GM19463 (cell line): Measurements from ENCODE around the gene DNPH1.

Source experiments
- ATAC-seq: cut with Tn5 transposase; IDR thresholded peaks from one replicate; pipeline ENCODE4 v1.9.1; 2021; ENCODE audit warnings: mild to moderate bottlenecking, moderate library complexity; ENCODE audit not compliant: unreplicated experiment

The DNPH1 gene

GRCh38 chr6:43219119-43219518 is 10.2 kb downstream of the DNPH1 start:
- ATAC-seq = no peak

GRCh38 chr6:43217351-43217750 is 11.9 kb downstream of the DNPH1 start:
- ATAC-seq = no peak

GRCh38 chr6:43216200-43216599 is 13.1 kb downstream of the DNPH1 start:
- no peak for ATAC-seq

DNA sequence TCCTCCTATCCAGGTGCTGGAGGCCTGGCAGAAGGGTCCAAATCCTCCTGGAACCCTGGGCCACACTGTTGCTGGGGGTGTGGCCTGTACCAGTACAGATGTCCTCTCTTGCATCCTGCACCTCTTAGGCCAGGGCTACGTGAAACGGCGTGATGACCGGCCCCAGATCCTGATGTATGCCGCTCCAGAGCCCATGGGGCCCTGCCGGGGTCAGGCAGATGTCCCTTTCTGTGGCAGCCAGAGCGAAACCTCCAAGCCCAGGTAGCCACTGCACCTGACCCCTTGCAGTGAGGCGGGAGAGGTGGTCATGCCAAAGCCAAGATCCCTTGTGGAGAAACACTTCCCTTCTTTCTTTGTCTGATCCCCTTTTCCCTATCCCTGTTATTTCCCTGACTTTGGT is 14.2 kb downstream of the DNPH1 start:
- ATAC-seq = no peak

- no peak for ATAC-seq
These were observed 15.8 kb downstream of the DNPH1 start for GRCh38 chr6:43213431-43213830.

DNA sequence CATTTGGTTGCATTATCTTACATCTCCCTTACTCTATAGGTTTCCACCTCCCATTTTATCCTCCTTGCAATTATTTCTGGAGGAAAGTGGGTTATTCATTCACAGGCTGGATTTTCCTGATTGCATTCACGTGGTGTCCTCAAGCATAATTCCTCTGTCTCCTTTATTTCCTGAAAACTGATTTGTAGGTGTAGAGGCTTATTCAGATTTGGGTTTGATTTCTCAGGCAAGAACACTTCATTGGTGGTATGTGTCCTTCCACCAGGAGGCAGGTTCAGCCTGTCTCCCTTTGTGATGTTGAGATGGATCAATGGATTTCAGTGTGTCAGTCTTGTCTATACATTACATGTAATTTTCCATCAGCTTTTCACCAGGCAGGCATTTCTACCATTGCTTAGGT is 17.3 kb downstream of the DNPH1 start:
- ATAC-seq = no peak

DNA sequence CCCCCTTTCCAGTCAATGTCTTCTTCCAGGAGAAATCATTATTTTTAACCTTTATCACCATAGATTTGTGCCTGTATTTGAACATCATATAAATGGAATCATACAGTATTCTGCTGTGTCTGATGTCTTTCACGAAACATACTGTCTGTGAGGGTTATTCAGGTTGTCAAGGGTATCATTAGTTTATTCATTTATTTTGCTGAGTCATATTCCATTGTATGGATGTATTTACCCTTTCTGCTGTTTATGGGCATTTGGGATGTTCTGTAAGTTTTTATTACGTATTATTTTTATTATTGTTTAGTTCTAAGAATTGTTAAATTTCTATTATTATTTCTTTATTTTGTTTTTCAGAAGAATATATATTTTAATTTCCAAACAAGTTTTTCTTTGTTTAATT is 22.0 kb downstream of the DNPH1 start:
- no peak for ATAC-seq

GRCh38 chr6:43205849-43206248 is 23.4 kb downstream of the DNPH1 start:
- ATAC-seq = no peak

GRCh38 chr6:43204271-43205105 is 24.8 kb downstream of the DNPH1 start:
- ATAC-seq = no peak

GRCh38 chr6:43203718-43204095 is 25.6 kb downstream of the DNPH1 start:
- no peak for ATAC-seq

GRCh38 chr6:43203029-43203717 is 26.1 kb downstream of the DNPH1 start:
- no peak for ATAC-seq

DNA sequence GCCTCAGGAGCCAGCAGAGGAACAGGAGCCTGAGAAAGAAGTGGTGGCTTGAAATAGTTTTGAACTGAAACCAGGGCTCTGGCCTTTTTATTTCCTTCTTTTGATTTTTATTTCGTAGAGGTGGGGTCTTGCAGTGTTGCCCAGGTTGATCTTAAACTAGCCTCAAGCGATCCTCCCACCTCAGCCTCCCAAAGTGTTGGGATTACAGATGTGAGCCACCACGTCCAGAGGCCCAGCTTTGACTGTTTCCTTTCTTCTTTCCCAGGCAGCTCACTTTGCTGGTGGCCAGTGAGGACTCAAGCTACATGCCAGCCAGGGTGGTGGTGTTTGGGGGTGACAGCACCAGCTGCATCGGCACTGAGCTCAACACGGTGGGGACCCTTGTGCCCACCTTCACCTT is 26.8 kb downstream of the DNPH1 start:
- ATAC-seq = no peak

GRCh38 chr6:43200541-43200940 is 28.7 kb downstream of the DNPH1 start:
- no peak for ATAC-seq

DNA sequence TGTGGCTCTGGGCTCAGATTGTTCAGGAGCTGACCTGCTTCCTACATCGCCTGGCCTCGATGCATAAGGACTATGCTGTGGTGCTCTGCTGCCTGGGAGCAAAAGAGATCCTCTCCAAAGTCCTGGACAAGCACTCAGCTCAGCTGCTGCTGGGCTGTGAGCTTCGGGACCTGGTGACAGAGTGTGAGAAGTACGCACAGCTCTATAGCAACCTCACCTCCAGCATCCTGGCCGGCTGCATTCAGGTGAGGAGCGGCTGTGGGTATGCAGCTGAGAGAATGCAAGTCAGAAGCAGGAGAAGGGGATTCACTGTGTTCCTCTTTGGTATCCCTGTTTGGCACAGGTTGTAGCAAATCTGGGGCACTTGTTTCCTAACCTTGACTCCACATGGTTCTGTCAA is 29.4 kb downstream of the DNPH1 start:
- no peak for ATAC-seq

- no peak for ATAC-seq
These were observed 32.9 kb downstream of the DNPH1 start for GRCh38 chr6:43196337-43196736.

GRCh38 chr6:43193929-43194328 is 35.4 kb downstream of the DNPH1 start:
- ATAC-seq = no peak

GRCh38 chr6:43192911-43193310 is 36.4 kb downstream of the DNPH1 start:
- ATAC-seq = no peak

DNA sequence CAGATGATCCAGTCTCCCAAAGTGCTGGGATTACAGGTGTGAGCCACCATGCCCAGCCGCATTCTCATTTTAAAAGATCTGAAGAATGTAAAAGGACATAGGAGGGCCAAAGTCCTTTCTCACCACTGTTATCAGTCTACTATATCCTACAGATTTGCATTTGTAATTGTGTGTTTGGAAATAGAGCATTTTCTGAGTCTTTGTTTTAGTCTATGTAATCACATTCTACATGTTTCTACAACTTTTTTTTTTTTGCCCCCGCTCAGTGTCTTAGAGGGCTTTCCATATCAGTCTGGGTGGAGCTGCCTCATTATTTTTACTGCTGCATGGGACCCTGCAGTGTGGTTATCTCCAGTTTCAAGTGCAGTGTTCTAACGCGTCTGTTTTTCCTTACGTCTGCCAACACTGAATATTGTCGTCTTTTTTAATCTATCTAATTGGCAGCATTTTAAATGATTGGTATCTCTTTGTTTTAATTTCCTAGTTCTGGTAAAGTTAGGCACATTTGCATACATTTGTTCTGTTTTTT is 39.4 kb downstream of the DNPH1 start:
- ATAC-seq = no peak

DNA sequence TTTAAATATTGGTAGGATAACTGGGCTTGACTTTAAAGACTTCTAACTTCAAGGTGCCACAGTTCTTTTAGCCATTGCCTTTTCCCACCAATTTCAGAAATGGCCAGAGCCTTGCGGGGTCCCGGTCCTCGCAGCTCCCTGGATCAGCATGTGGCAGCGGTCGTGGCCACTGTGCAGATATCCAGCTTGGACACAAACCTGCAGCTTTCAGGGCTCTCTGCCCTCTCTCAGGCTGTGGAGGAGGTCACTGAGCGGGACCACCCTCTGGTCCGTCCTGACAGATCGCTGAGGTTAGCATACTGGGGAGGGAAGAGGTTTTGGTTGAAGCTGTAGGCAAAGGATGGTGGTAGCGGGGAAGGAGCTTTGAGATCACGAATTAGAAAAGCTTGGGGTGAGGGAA is 40.9 kb downstream of the DNPH1 start:
- no peak for ATAC-seq

GRCh38 chr6:43187821-43188220 is 41.5 kb downstream of the DNPH1 start:
- no peak for ATAC-seq

GRCh38 chr6:43186706-43187105 is 42.6 kb downstream of the DNPH1 start:
- ATAC-seq = no peak

DNA sequence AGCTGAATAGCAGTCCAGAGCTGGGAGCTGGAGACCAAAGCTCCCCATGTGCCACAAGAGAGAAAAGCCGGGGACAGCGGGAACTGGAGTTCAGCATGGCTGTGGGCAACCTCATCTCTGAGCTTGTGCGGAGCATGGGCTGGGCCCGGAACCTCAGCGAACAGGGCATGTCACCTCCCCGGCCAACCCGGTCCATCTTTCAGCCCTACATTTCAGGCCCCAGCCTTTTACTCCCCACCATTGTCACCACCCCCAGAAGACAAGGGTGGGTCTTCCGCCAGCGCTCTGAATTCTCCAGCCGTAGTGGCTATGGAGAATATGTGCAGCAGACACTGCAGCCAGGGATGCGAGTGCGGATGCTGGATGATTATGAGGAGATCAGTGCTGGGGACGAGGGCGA is 43.3 kb downstream of the DNPH1 start:
- no peak for ATAC-seq
